ENCODE results near the gene GPX4. TPM values are rescaled to one million over a fixed set of nuclear protein-coding genes. Genes with fewer than 3 reads are reported as not detected.

Gene GPX4
- total RNA-seq, 1 experiment from 2014 or later, result 355 TPM

DNA sequence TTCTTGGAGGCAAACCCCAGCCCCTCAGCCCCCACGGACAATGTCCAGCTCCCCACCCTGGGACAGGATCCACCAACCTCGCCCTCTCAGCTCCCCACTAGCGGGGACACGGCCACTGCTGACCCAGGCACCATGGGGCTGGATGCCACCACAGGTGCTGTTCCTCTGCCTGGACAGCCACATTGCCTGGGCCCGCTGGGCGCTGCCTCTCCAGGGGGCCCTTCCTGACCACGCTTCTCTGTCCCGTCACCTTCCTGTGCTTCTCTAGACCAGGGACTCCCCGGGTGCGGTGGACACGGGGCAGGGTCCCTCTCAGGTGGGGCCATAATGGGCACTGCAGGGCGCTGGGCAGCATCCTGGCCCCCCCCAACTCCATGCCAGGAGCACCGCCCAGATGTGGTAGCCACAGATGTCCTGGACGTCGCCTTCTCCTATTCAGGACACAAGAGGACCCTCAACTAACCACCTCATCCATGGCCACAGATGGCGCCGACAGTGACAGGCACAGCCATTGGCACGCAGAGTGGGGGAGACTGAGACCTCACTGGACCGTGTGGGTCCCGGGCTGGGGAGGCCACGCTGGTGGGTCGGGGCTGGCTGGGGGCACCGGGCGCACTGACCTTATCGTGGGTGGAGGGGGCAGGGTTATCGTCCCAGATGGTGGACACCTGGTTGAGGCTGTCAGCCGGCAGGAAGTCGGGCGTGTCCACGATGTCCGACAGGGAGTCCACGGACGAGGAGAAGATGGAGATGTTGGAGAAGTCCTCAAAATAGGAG lies 23.4 kb downstream of the GPX4 start:
- Histone ChIP-seq H3K56ac (ENCODE audit: insufficient read length, low read depth, low read length) (no peak overlapping the region), H4K91ac (ENCODE audit: insufficient read length, low read depth, low read length) (no peak overlapping the region), H2AFZ (ENCODE audit: low read length) (no peak overlapping the region), H2BK15ac (ENCODE audit: low read depth, low read length) (no peak overlapping the region), H2BK20ac (ENCODE audit: low read depth, low read length, poor library complexity, severe bottlenecking) (no peak overlapping the region), H3T11ph (ENCODE audit: low read length) (no peak overlapping the region), H4K20me1 (ENCODE audit: control insufficient read depth, insufficient read depth, insufficient read length) (no peaks in the 10 kb centered on the region), H3K18ac (ENCODE audit: insufficient read length, low read depth, low read length) (no peak overlapping the region), H2BK12ac (ENCODE audit: insufficient read length, low read depth, low read length) (no peak overlapping the region), H3K4me1 (ENCODE audit: insufficient read depth, low read length) (no peaks in the 10 kb centered on the region), H3K4me2 (ENCODE audit: insufficient read depth, insufficient read length, low read length) (no peak overlapping the region), H3K9me3 (ENCODE audit: control insufficient read depth, low read depth, low read length) (no peaks in the 10 kb centered on the region), H4K5ac (ENCODE audit: insufficient read length, low read depth, low read length) (no peak overlapping the region), H3K23ac (ENCODE audit: insufficient read length, low read depth, low read length) (no peak overlapping the region), H3K27me3 (ENCODE audit: insufficient read depth, low read length) (no peaks in the 10 kb centered on the region), H3K79me1 (ENCODE audit: insufficient read depth, low read depth, low read length, poor library complexity, severe bottlenecking) (no peaks in the 10 kb centered on the region), H3K23me2 (ENCODE audit: insufficient read length, low read depth, low read length, poor library complexity, severe bottlenecking) (no peaks in the 10 kb centered on the region), H2BK120ac (ENCODE audit: low read depth, low read length, poor library complexity, severe bottlenecking) (no peak overlapping the region), H2AK5ac (ENCODE audit: insufficient read length, low read length) (no peak overlapping the region), H3K4ac (ENCODE audit: low read depth, low read length) (no peak overlapping the region), H3K14ac (ENCODE audit: insufficient read depth, low read length) (no peak overlapping the region), H3K79me2 (ENCODE audit: insufficient read depth, low read length) (no peaks in the 10 kb centered on the region; the same call in 1 of the 2 replicates), H4K8ac (replicated peaks; ENCODE audit: insufficient read length, low read depth, low read length) (no peak overlapping the region), H2BK5ac (ENCODE audit: insufficient read length, low read length) (peak overlapping the region; percentile 19), H3K9ac (ENCODE audit: extremely low read depth, insufficient read length, low read length) (no peak overlapping the region), H3K27ac (ENCODE audit: insufficient read length, low read depth, low read length) (no peak overlapping the region)
- peaks cover 4 to 7% of the 10 kb centered on the region in 2 experiments; a peak in 3 of 4 replicates for H3K4me1 Mint-ChIP-seq
- no peak overlapping the region for H3K4me3 Mint-ChIP-seq
- no peaks in the 10 kb centered on the region; a peak in 1 of 5 replicates for H3K9me3 Mint-ChIP-seq
- DNase-seq, result no peak
- peaks cover 2 to 22% (median 18%) of the 10 kb centered on the region in 3 experiments; a peak in 5 of 7 replicates for H3K36me3 Mint-ChIP-seq (ENCODE audit: insufficient read depth in 1 of 3, low read depth in 3 of 3)
- TF ChIP-seq, protein P1, sequence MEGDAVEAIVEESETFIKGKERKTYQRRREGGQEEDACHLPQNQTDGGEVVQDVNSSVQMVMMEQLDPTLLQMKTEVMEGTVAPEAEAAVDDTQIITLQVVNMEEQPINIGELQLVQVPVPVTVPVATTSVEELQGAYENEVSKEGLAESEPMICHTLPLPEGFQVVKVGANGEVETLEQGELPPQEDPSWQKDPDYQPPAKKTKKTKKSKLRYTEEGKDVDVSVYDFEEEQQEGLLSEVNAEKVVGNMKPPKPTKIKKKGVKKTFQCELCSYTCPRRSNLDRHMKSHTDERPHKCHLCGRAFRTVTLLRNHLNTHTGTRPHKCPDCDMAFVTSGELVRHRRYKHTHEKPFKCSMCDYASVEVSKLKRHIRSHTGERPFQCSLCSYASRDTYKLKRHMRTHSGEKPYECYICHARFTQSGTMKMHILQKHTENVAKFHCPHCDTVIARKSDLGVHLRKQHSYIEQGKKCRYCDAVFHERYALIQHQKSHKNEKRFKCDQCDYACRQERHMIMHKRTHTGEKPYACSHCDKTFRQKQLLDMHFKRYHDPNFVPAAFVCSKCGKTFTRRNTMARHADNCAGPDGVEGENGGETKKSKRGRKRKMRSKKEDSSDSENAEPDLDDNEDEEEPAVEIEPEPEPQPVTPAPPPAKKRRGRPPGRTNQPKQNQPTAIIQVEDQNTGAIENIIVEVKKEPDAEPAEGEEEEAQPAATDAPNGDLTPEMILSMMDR (conservative IDR thresholded peaks at IDR 0.05), result no peak
- no CpG with 5 or more reads among the region's 33 CpGs for WGBS (ENCODE audit: extremely low coverage, insufficient read length, low lambda C conversion rate)
- H3K27ac Mint-ChIP-seq, result no peak overlapping the region
- H3K27me3 Mint-ChIP-seq (ENCODE audit: low read depth), result no peaks in the 10 kb centered on the region
